Endothelial cell of umbilical vein (primary cell): ENCODE results near the gene CCDC32. TPM values are rescaled to one million over a fixed set of nuclear protein-coding genes. Genes with fewer than 3 reads are reported as not detected.

ENCODE experiments used
- BruUV-seq: library from RNA; stranded (reverse); fragments of 400-500 nt; replicated peaks from 2 replicates; lab custom pipeline; 2021; lab: Mats Ljungman, UMichigan
- CTCF ChIA-PET: fragments of 300-600, 350-600 bp; sonication (Branson Sonifier 250); formaldehyde crosslinking; loops from one replicate; lab custom pipeline; 2021; ENCODE audit warnings: antibody characterized with exemption, inconsistent platforms; lab: Charles Lee
- POLR2A ChIA-PET: fragments of 300-600, 350-600 bp; sonication (Branson Sonifier 250); formaldehyde crosslinking; loops from one replicate; lab custom pipeline; 2021; ENCODE audit warnings: antibody characterized with exemption, inconsistent platforms; lab: Charles Lee
- DNase-seq: peaks from one replicate; pipeline ENCODE4 v3.0.0-alpha.2; 2011; ENCODE audit warnings: low read depth, low spot score
- FAIRE-seq: peaks from 2 replicates; lab custom pipeline; 2011; peaks lifted over from hg19 to GRCh38; lab: Jason Lieb, UNC
- H2AFZ ChIP-seq: 2 replicates; pipeline ENCODE4 v1.6.0; 2012; ENCODE audit warnings: low read depth, low read length, control low read depth, inconsistent platforms
- H3K27ac ChIP-seq: 2 replicates; pipeline ENCODE4 v1.5.1; 2011; ENCODE audit warnings: low read depth, mild to moderate bottlenecking, control low read depth, low read length, moderate library complexity; ENCODE audit not compliant: insufficient read depth
- H3K27me3 ChIP-seq, 2 experiments: 2 replicates each; pipeline versions ENCODE4 v1.6.0 to v1.6.1; 2011; ENCODE audit warnings: low read length in 2 of 2, mixed read lengths in 1 of 2; ENCODE audit not compliant: control insufficient read depth in 2 of 2, insufficient read depth in 2 of 2
- H3K36me3 ChIP-seq, 2 experiments: 2 replicates in 1 of 2; 3 replicates in 1 of 2; pipeline ENCODE4 v1.5.1; 2011; ENCODE audit warnings: low read length in 2 of 2, mild to moderate bottlenecking in 1 of 2, moderate library complexity in 1 of 2; ENCODE audit not compliant: control insufficient read depth in 2 of 2, insufficient read depth in 2 of 2; ENCODE audit errors: extremely low read depth in 1 of 2
- H3K4me1 ChIP-seq: 3 replicates; pipeline ENCODE4 v1.5.1; 2011; ENCODE audit warnings: mild to moderate bottlenecking, low read length; ENCODE audit not compliant: control insufficient read depth, insufficient read depth; ENCODE audit errors: extremely low read depth
- H3K4me2 ChIP-seq: 2 replicates; pipeline ENCODE4 v1.6.1; 2011; ENCODE audit warnings: low read length, control low read depth, mixed read lengths; ENCODE audit not compliant: insufficient read depth
- H3K4me3 ChIP-seq, 3 experiments: fragments of 200-600 bp in 1 of 3; sonication (generic), shearing (Covaris generic) in 1 of 3; replicated peaks in 1 of 3; 2 replicates each; pipeline ENCODE4 v1.5.1; 2011 to 2016; ENCODE audit warnings: control low read depth in 3 of 3, low read length in 3 of 3, mild to moderate bottlenecking in 2 of 3, inconsistent platforms in 1 of 3, low read depth in 1 of 3, moderate library complexity in 1 of 3; ENCODE audit not compliant: insufficient read depth in 1 of 3
- H3K79me2 ChIP-seq: 2 replicates; pipeline ENCODE4 v1.6.0; 2012; ENCODE audit warnings: low read length, inconsistent platforms; ENCODE audit not compliant: control insufficient read depth, insufficient read depth
- H3K9ac ChIP-seq: replicated peaks from 2 replicates; pipeline ENCODE3; 2011; ENCODE audit warnings: low read length, control low read depth; ENCODE audit not compliant: insufficient read depth; ENCODE audit errors: extremely low read depth
- H3K9me1 ChIP-seq: replicated peaks from 3 replicates; pipeline ENCODE4 v1.6.0; 2011; ENCODE audit warnings: mild to moderate bottlenecking, low read length; ENCODE audit not compliant: control insufficient read depth, insufficient read depth; ENCODE audit errors: extremely low read depth
- H3K9me3 ChIP-seq: replicated peaks from 2 replicates; pipeline ENCODE4 v1.5.1; 2012; ENCODE audit warnings: low read length, inconsistent platforms; ENCODE audit not compliant: control insufficient read depth, insufficient read depth
- H4K20me1 ChIP-seq: replicated peaks from 2 replicates; pipeline ENCODE3; 2011; ENCODE audit warnings: mild to moderate bottlenecking, low read length; ENCODE audit not compliant: control insufficient read depth, insufficient read depth; ENCODE audit errors: extremely low read depth
- EZH2 ChIP-seq: IDR thresholded peaks from 2 replicates; pipeline ENCODE4 v1.6.1; 2012; ENCODE audit warnings: borderline replicate concordance, low read depth, mild to moderate bottlenecking, moderate library complexity, low read length, inconsistent platforms; ENCODE audit not compliant: severe bottlenecking
- FOS ChIP-seq: IDR thresholded peaks from 2 replicates; pipeline ENCODE4 v1.6.1; 2011; ENCODE audit warnings: mild to moderate bottlenecking, low read length, moderate library complexity, borderline replicate concordance; ENCODE audit not compliant: insufficient read depth
- GATA2 ChIP-seq: IDR thresholded peaks from 2 replicates; pipeline ENCODE4 v1.7.0; 2011; ENCODE audit warnings: low read depth, mild to moderate bottlenecking, moderate library complexity, mixed read lengths, low read length; ENCODE audit not compliant: insufficient read length, insufficient read depth
- JUN ChIP-seq: IDR thresholded peaks from 2 replicates; pipeline ENCODE4 v1.6.1; 2011; ENCODE audit warnings: borderline replicate concordance, low read depth; ENCODE audit not compliant: insufficient read length, insufficient read depth
- MAX ChIP-seq: IDR thresholded peaks from 2 replicates; pipeline ENCODE4 v1.6.1; 2011; ENCODE audit not compliant: insufficient read depth, insufficient read length
- MYC ChIP-seq: IDR thresholded peaks from one replicate; pipeline ENCODE4 v1.6.1; 2011; ENCODE audit warnings: mild to moderate bottlenecking, low read depth, low read length
- POLR2A ChIP-seq: IDR thresholded peaks from 2 replicates; pipeline ENCODE4 v1.6.1; 2012; ENCODE audit warnings: low read depth, mild to moderate bottlenecking, control low read depth, low read length
- POLR2AphosphoS5 ChIP-seq: IDR thresholded peaks from 2 replicates; pipeline ENCODE4 v1.6.1; 2012; ENCODE audit warnings: low read depth, mild to moderate bottlenecking, control low read depth, low read length, moderate library complexity; ENCODE audit not compliant: insufficient read depth
- dilution Hi-C: fragments of 300-500 bp; cut with MboI; formaldehyde crosslinking; loops from one replicate; pipeline ENCODE4 v1.15.0; 2019; ENCODE audit warnings: low sequenced_read_pairs; ENCODE audit not compliant: extremely low pct_ligation_motif_present
- intact Hi-C: fragments of 100-400 bp; cut with micrococcal nuclease; formaldehyde crosslinking; loops from one replicate; pipeline ENCODE4 v1.10.0; 2022
- polyA plus RNA-seq, 4 experiments: library from polyadenylated mRNA; depleted of rRNA in 3 of 4; stranded (reverse) in 3 of 4; unstranded in 1 of 4; fragments of >200 nt; gene quantifications; 2 replicates each; pipeline versions ENCODE4 v1.2.1 to v1.2.3, GENCODE V29; 2011 to 2012; ENCODE audit warnings: missing spikeins in 1 of 4
- total RNA-seq: library from RNA; stranded (reverse); gene quantifications from 2 replicates; pipeline ENCODE4 v1.2.3, GENCODE V29; 2021
- TF ChIP-seq, protein P1 (sequence below), 2 donors: IDR thresholded peaks; 1 replicate in 1 of 2; 2 replicates in 1 of 2; pipeline ENCODE4 v1.5.1; 2011; ENCODE audit warnings: low read length in 2 of 2, mild to moderate bottlenecking in 2 of 2, moderate library complexity in 2 of 2, control low read depth in 1 of 2, inconsistent platforms in 1 of 2, low read depth in 1 of 2; ENCODE audit not compliant: insufficient read depth in 1 of 2; ENCODE audit errors: extremely low read depth in 1 of 2

The CCDC32 gene
- total and polyA plus RNA-seq, 2 donors (not counting 3 experiments of a cell fraction or from before 2014, with no cell fraction given): 22.9 to 24.0 TPM

- Histone ChIP-seq H2AFZ (no peak overlapping the region), H3K4me3 (no peak overlapping the region), H3K79me2 (peaks cover 20% of the 10 kb centered on the region), H3K9me1 (no peaks in the 10 kb centered on the region), H3K36me3 (no peaks in the 10 kb centered on the region), H3K27ac (no peak overlapping the region), H3K4me2 (no peak overlapping the region), H3K9me3 (no peaks in the 10 kb centered on the region), H3K4me1 (peaks cover 8% of the 10 kb centered on the region), H4K20me1 (no peaks in the 10 kb centered on the region), H3K27me3 (peaks cover 1 to 3% of the 10 kb centered on the region in 2 experiments), H3K9ac (no peak overlapping the region)
- ChIA-PET CTCF (interaction anchor here (2.7 to 3.2 kb wide), 3 partner anchors 9 to 303 kb away, joined by 17 to 28 read pairs (median 25); partner anchors contain the start of gene VPS18), POLR2A (no interaction called here)
- BruUV-seq: no TSS peak
- DNase-seq (no peak), FAIRE-seq (no peak)
- dilution Hi-C loops: no loop called here
- TF ChIP-seq EZH2 (no peak), GATA2 (no peak), POLR2A (no peak), MAX (no peak), MYC (no peak), JUN (no peak), FOS (no peak), POLR2AphosphoS5 (no peak)
- TF ChIP-seq, protein P1, sequence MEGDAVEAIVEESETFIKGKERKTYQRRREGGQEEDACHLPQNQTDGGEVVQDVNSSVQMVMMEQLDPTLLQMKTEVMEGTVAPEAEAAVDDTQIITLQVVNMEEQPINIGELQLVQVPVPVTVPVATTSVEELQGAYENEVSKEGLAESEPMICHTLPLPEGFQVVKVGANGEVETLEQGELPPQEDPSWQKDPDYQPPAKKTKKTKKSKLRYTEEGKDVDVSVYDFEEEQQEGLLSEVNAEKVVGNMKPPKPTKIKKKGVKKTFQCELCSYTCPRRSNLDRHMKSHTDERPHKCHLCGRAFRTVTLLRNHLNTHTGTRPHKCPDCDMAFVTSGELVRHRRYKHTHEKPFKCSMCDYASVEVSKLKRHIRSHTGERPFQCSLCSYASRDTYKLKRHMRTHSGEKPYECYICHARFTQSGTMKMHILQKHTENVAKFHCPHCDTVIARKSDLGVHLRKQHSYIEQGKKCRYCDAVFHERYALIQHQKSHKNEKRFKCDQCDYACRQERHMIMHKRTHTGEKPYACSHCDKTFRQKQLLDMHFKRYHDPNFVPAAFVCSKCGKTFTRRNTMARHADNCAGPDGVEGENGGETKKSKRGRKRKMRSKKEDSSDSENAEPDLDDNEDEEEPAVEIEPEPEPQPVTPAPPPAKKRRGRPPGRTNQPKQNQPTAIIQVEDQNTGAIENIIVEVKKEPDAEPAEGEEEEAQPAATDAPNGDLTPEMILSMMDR (IDR thresholded peaks at IDR 0.05; ENCODE audit: extremely low read depth in 1 of 2, insufficient read depth in 1 of 2, low read depth in 1 of 2, low read length in 2 of 2): no peak
- intact Hi-C loops: loop anchor here (5.0 to 10.0 kb wide), 2 partner anchors 106 to 213 kb away; partner anchors contain the start of genes DNAJC17, RAD51 and ZFYVE19
Measured at GRCh38 chr15:40591389-40591788, 26.5 kb upstream of the CCDC32 start.
